Uterus (tissue), 2 donors: ENCODE measurements around the gene HOXC5.

Experiments used
- CTCF ChIP-seq, 4 experiments: fragments of 200-600 bp in 2 of 4; fragments of 450-650 bp in 2 of 4; sonication (generic) in 2 of 4; IDR thresholded peaks; one replicate each; pipeline ENCODE4 v1.5.1; 2016 to 2019; ENCODE audit warnings: antibody characterized with exemption in 4 of 4, mild to moderate bottlenecking in 2 of 4, moderate library complexity in 1 of 4
- POLR2A ChIP-seq, 2 donors: fragments of 450-650 bp; IDR thresholded peaks; one replicate each; pipeline ENCODE4 v1.6.1; 2016; ENCODE audit warnings: antibody characterized with exemption in 2 of 2, mild to moderate bottlenecking in 1 of 2, moderate library complexity in 1 of 2

- TF ChIP-seq POLR2A (IDR thresholded peaks at IDR 0.05) (no peak), CTCF (IDR thresholded peaks at IDR 0.05) (no peak)
These were observed 6.0 kb upstream of the HOXC5 start for GRCh38 chr12:54026640-54027441.
